Tibial artery (tissue), 4 donors: ENCODE results near the gene SLC49A3.
"Not testable (repeated sequence)": the region's sequence is repeated elsewhere in the genome, so short reads cannot be mapped to it uniquely, and the experiment has no call there.

ENCODE experiments used
- DNase-seq, 2 donors: peaks; one replicate each; pipeline ENCODE4 v3.0.0-alpha.2; 2019
- H3K27ac ChIP-seq, 2 donors: fragments of 200-600 bp; sonication (generic) in 1 of 2; 1 replicate in 1 of 2; 2 replicates in 1 of 2; pipeline ENCODE4 v1.5.1; 2018 to 2019; ENCODE audit warnings: mild to moderate bottlenecking in 1 of 2
- H3K27me3 ChIP-seq, 2 donors: fragments of 200-600 bp; sonication (generic) in 1 of 2; one replicate each; pipeline versions ENCODE4 v1.5.1 to v1.6.0; 2016 to 2019
- H3K36me3 ChIP-seq, 3 donors: fragments of 200-600 bp; sonication (generic) in 2 of 3; one replicate each; pipeline ENCODE4 v1.5.1; 2016 to 2019; ENCODE audit warnings: mild to moderate bottlenecking in 2 of 3
- H3K4me1 ChIP-seq, 4 donors: fragments of 200-600 bp; sonication (generic) in 2 of 4; 1 replicate in 3 of 4; 2 replicates in 1 of 4; pipeline ENCODE4 v1.5.1; 2016 to 2019
- H3K4me3 ChIP-seq, 2 donors: fragments of 200-600 bp; sonication (generic) in 1 of 2; 1 replicate in 1 of 2; 2 replicates in 1 of 2; pipeline ENCODE4 v1.5.1; 2018 to 2019; ENCODE audit warnings: mild to moderate bottlenecking in 2 of 2
- H3K9me3 ChIP-seq, 3 donors: fragments of 200-600 bp; sonication (generic) in 1 of 3; one replicate each; pipeline ENCODE4 v1.5.1; 2016 to 2019
- intact Hi-C: fragments of 100-400 bp; cut with DNase I; formaldehyde crosslinking; loops from one replicate; pipeline ENCODE4 v1.15.0; 2023; ENCODE audit warnings: low total_unique reads
- TF ChIP-seq, protein P1 (sequence below), 2 experiments: fragments of 200-600 bp in 1 of 2; fragments of 450-650 bp in 1 of 2; IDR thresholded peaks; one replicate each; pipeline ENCODE4 v1.5.1; 2017 to 2019; ENCODE audit warnings: antibody characterized with exemption in 2 of 2, mild to moderate bottlenecking in 1 of 2, moderate library complexity in 1 of 2

The SLC49A3 gene

GRCh38 chr4:732911-733630, 44.1 kb upstream of the SLC49A3 start:
- TF ChIP-seq, protein P1, sequence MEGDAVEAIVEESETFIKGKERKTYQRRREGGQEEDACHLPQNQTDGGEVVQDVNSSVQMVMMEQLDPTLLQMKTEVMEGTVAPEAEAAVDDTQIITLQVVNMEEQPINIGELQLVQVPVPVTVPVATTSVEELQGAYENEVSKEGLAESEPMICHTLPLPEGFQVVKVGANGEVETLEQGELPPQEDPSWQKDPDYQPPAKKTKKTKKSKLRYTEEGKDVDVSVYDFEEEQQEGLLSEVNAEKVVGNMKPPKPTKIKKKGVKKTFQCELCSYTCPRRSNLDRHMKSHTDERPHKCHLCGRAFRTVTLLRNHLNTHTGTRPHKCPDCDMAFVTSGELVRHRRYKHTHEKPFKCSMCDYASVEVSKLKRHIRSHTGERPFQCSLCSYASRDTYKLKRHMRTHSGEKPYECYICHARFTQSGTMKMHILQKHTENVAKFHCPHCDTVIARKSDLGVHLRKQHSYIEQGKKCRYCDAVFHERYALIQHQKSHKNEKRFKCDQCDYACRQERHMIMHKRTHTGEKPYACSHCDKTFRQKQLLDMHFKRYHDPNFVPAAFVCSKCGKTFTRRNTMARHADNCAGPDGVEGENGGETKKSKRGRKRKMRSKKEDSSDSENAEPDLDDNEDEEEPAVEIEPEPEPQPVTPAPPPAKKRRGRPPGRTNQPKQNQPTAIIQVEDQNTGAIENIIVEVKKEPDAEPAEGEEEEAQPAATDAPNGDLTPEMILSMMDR (IDR thresholded peaks at IDR 0.05), result no peak
- Histone ChIP-seq H3K27me3 (no peaks in the 10 kb centered on the region), H3K9me3 (no peaks in the 10 kb centered on the region), H3K4me3 (no peak overlapping the region), H3K27ac (no peak overlapping the region), H3K36me3 (peaks cover 59 to 72% (median 71%) of the 10 kb centered on the region in 3 donors), H3K4me1 (no peaks in the 10 kb centered on the region)
- no peak for DNase-seq
- intact Hi-C loops, result no loop called here

- TF ChIP-seq, protein P1 (IDR thresholded peaks at IDR 0.05), result no peak
- no peak overlapping the region for H3K27ac ChIP-seq
- H3K27me3 ChIP-seq, result no peaks in the 10 kb centered on the region
- H3K9me3 ChIP-seq, result no peaks in the 10 kb centered on the region
- intact Hi-C loops, result no loop called here
- no peak overlapping the region for H3K4me3 ChIP-seq
- peaks cover 53 to 66% (median 65%) of the 10 kb centered on the region in 3 donors for H3K36me3 ChIP-seq
- no peaks in the 10 kb centered on the region for H3K4me1 ChIP-seq
- DNase-seq, result no peak
These were observed 43.5 kb upstream of the SLC49A3 start for GRCh38 chr4:732486-732885.

GRCh38 chr4:731954-732353, 43.0 kb upstream of the SLC49A3 start:
- intact Hi-C loops, H3K4me1 ChIP-seq, H3K27ac ChIP-seq, H3K27me3 ChIP-seq, DNase-seq, H3K9me3 ChIP-seq, H3K4me3 ChIP-seq: not testable (repeated sequence)
- H3K36me3 ChIP-seq, result peaks cover 48 to 61% (median 61%) of the 10 kb centered on the region in 3 donors

DNA sequence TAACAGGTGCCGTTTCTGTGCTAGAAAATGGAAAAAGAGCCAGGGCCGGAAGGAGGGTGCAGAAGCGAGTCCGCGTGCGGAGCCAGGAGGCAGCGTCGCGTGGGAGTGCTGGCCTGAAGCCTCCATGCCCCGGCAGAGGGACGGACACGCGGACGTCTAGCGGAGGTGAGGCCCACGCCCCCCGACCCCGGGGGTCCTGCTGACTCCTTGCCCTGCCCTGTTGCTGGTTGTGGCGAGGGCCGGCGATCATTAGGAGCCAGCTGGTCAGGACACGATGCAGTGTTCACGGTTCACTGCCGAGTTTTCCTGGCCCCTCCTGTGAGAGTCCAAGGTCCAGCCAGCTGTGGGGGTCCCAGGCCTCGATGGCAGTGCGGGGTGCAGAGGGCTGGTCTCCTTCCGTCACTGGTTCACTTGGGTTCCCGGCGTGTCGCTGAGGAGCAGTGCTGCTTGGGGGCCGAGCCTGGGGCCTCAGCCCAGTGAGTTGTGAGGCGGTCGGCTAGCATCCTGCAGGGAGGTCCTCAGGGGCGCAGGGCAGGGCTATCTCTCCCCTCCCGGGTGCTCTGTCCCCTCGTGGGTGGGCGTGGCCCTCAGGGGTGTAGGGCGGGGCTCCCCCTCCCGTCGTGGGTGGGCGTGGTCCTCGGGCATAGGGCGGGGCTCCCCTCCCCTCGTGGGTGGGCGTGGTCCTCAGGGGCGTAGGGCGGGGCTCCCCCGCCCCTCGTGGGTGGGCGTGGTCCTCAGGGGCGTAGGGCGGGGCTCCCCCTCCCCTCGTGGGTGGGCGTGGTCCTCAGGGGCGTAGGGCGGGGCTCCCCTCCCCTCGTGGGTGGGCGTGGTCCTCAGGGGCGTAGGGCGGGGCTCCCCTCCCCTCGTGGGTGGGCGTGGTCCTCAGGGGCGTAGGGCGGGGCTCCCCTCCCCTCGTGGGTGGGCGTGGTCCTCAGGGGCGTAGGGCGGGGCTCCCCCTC, 42.3 kb upstream of the SLC49A3 start:
- intact Hi-C loops, H3K9me3 ChIP-seq, DNase-seq, H3K4me1 ChIP-seq, H3K27me3 ChIP-seq, H3K27ac ChIP-seq, H3K4me3 ChIP-seq: not testable (repeated sequence)
- H3K36me3 ChIP-seq, result peaks cover 46 to 56% (median 55%) of the 10 kb centered on the region in 3 donors

- intact Hi-C loops, result no loop called here
- Histone ChIP-seq H3K4me3 (no peak overlapping the region), H3K27me3 (no peaks in the 10 kb centered on the region), H3K36me3 (peaks cover 39 to 49% (median 48%) of the 10 kb centered on the region in 3 donors), H3K27ac (no peak overlapping the region), H3K9me3 (no peaks in the 10 kb centered on the region), H3K4me1 (peaks cover 0 to 12% (median 8%) of the 10 kb centered on the region in 4 donors)
- TF ChIP-seq, protein P1 (IDR thresholded peaks at IDR 0.05), result no peak
- DNase-seq, result no peak
These were observed 41.6 kb upstream of the SLC49A3 start for GRCh38 chr4:730511-730910.

- intact Hi-C loops, result no loop called here
- no peak overlapping the region for H3K27ac ChIP-seq
- TF ChIP-seq, protein P1 (IDR thresholded peaks at IDR 0.05), result no peak
- DNase-seq, result no peak
- peaks cover 30 to 40% (median 39%) of the 10 kb centered on the region in 3 donors for H3K36me3 ChIP-seq
- peaks cover 0 to 12% (median 8%) of the 10 kb centered on the region in 4 donors for H3K4me1 ChIP-seq
- H3K27me3 ChIP-seq, result no peaks in the 10 kb centered on the region
- no peaks in the 10 kb centered on the region for H3K9me3 ChIP-seq
- no peak overlapping the region for H3K4me3 ChIP-seq
These were observed 40.7 kb upstream of the SLC49A3 start for GRCh38 chr4:729336-730315.
